Astrocyte (in vitro differentiated cells and primary cell): Measurements from ENCODE around the gene SLC16A1. TPM values are rescaled to one million over a fixed set of nuclear protein-coding genes. Genes with fewer than 3 reads are reported as not detected.

ENCODE experiments used
- DNase-seq: peaks from one replicate; pipeline ENCODE4 v3.0.0-alpha.2; 2010; ENCODE audit warnings: low read depth
- FAIRE-seq: peaks from 2 replicates; lab custom pipeline; 2011; peaks lifted over from hg19 to GRCh38; lab: Jason Lieb, UNC
- H2AFZ ChIP-seq: 2 replicates; pipeline ENCODE4 v1.6.0; 2012; ENCODE audit warnings: low read depth, low read length, inconsistent platforms
- H3K27ac ChIP-seq: 2 replicates; pipeline ENCODE4 v1.5.1; 2011; ENCODE audit warnings: low read depth, low read length, inconsistent platforms
- H3K27me3 ChIP-seq: 2 replicates; pipeline ENCODE4 v1.6.0; 2011; ENCODE audit warnings: low read length, inconsistent platforms; ENCODE audit not compliant: insufficient read depth
- H3K36me3 ChIP-seq: 2 replicates; pipeline ENCODE4 v1.5.1; 2011; ENCODE audit warnings: low read length, inconsistent platforms; ENCODE audit not compliant: insufficient read depth
- H3K4me1 ChIP-seq: 2 replicates; pipeline ENCODE4 v1.5.1; 2011; ENCODE audit warnings: low read length, inconsistent platforms; ENCODE audit not compliant: insufficient read depth
- H3K4me2 ChIP-seq: 2 replicates; pipeline ENCODE4 v1.6.0; 2012; ENCODE audit warnings: low read length, inconsistent platforms
- H3K4me3 ChIP-seq: 2 replicates; pipeline ENCODE4 v1.5.1; 2011; ENCODE audit warnings: low read depth, mild to moderate bottlenecking, low read length, inconsistent platforms; ENCODE audit not compliant: insufficient read depth
- H3K79me2 ChIP-seq: 2 replicates; pipeline ENCODE4 v1.6.0; 2012; ENCODE audit warnings: mild to moderate bottlenecking, low read length, inconsistent platforms; ENCODE audit not compliant: insufficient read depth
- H3K9ac ChIP-seq: 2 replicates; pipeline ENCODE4 v1.6.0; 2012; ENCODE audit warnings: mild to moderate bottlenecking, low read length, inconsistent platforms
- H3K9me3 ChIP-seq: 2 replicates; pipeline ENCODE4 v1.5.1; 2012; ENCODE audit warnings: low read depth, mild to moderate bottlenecking, low read length, inconsistent platforms; ENCODE audit not compliant: insufficient read depth
- H4K20me1 ChIP-seq: 2 replicates; pipeline ENCODE4 v1.6.0; 2012; ENCODE audit warnings: low read length, inconsistent platforms; ENCODE audit not compliant: insufficient read depth
- H3K27ac Mint-ChIP-seq: one replicate; pipeline ENCODE4 v1.8.0; 2021; ENCODE audit warnings: mild to moderate bottlenecking, mixed read lengths; ENCODE audit not compliant: unreplicated experiment
- H3K27me3 Mint-ChIP-seq: one replicate; pipeline ENCODE4 v1.8.0; 2021; ENCODE audit warnings: low read depth, mixed read lengths; ENCODE audit not compliant: unreplicated experiment
- H3K36me3 Mint-ChIP-seq: one replicate; pipeline ENCODE4 v1.8.0; 2021; ENCODE audit warnings: low read depth, mixed read lengths; ENCODE audit not compliant: unreplicated experiment
- H3K4me1 Mint-ChIP-seq: one replicate; pipeline ENCODE4 v1.8.0; 2021; ENCODE audit warnings: low read depth, mixed read lengths; ENCODE audit not compliant: unreplicated experiment
- H3K4me3 Mint-ChIP-seq: one replicate; pipeline ENCODE4 v1.8.0; 2021; ENCODE audit warnings: mild to moderate bottlenecking, moderate library complexity, mixed read lengths; ENCODE audit not compliant: unreplicated experiment
- H3K9me3 Mint-ChIP-seq: one replicate; pipeline ENCODE4 v1.8.0; 2021; ENCODE audit warnings: mild to moderate bottlenecking, mixed read lengths; ENCODE audit not compliant: unreplicated experiment
- CTCF ChIP-seq: IDR thresholded peaks from 2 replicates; pipeline ENCODE4 v1.5.1; 2011; ENCODE audit warnings: low read depth, mild to moderate bottlenecking, inconsistent platforms, low read length, moderate library complexity; ENCODE audit not compliant: insufficient read depth
- EZH2 ChIP-seq: IDR thresholded peaks from 2 replicates; pipeline ENCODE4 v1.6.1; 2012; ENCODE audit warnings: mild to moderate bottlenecking, low read length, inconsistent platforms; ENCODE audit not compliant: insufficient read depth
- total RNA-seq: library from RNA; stranded (reverse); gene quantifications from 2 replicates; pipeline ENCODE4 v1.2.1, GENCODE V29; 2021

SLC16A1 gene
- total RNA-seq, 1 donor from 2014 or later = 153 TPM

DNA sequence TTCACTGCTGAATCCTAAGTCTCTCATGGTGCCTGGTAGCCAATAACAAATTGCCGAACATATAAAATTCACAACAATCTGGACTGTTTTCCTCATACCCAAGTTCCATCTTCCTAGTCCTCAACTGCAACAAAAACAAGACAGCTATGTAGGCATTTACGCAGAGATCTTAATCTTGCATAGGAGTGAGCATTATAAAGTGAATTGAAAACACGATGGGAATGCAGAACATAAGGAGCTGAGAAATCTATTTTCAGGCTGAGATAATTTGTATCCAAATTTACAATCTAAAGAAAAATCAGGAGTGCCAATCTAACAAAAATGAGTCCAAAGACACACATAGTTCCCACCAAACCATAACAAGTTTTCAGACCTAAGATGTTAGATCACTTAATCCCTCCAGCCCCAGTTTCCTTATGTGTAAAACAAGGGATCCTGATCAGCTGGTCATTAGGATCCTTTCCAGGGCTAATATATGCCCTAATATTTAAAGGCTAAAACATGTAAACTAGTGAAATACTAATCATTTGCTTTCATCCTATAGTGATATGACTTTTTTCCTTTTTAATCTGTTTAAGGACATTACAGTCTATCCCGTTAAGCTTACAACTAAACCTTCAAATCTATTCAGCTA, 1.9 kb downstream of the SLC16A1 start:
- no peaks in the 10 kb centered on the region for H3K36me3 Mint-ChIP-seq
- H3K4me1 ChIP-seq = peaks cover 18% of the 10 kb centered on the region
- DNase-seq = peak; percentile 45
- no peaks in the 10 kb centered on the region for H3K27me3 Mint-ChIP-seq
- no peaks in the 10 kb centered on the region for H3K27me3 ChIP-seq
- H4K20me1 ChIP-seq = peaks cover 61% of the 10 kb centered on the region
- H3K79me2 ChIP-seq = peaks cover 98% of the 10 kb centered on the region
- H3K9me3 Mint-ChIP-seq = no peaks in the 10 kb centered on the region
- no peak overlapping the region for H2AFZ ChIP-seq
- H3K27ac ChIP-seq = no peak overlapping the region
- H3K27ac Mint-ChIP-seq = peak overlapping the region; percentile 63
- peak overlapping the region; percentile 98 for H3K9ac ChIP-seq
- H3K36me3 ChIP-seq = no peaks in the 10 kb centered on the region
- no peaks in the 10 kb centered on the region for H3K9me3 ChIP-seq
- TF ChIP-seq EZH2 = no peak
- TF ChIP-seq CTCF = no peak
- no peak for FAIRE-seq
- peak overlapping the region; percentile 99 for H3K4me2 ChIP-seq
- peak overlapping the region; percentile 91 for H3K4me3 ChIP-seq
- peak overlapping the region; percentile 98 for H3K4me3 Mint-ChIP-seq
- H3K4me1 Mint-ChIP-seq = peaks cover 24% of the 10 kb centered on the region

- H2AFZ ChIP-seq = no peak overlapping the region
- no peak overlapping the region for H3K4me3 ChIP-seq
- Mint-ChIP-seq H3K36me3 (no peaks in the 10 kb centered on the region), H3K27ac (no peak overlapping the region), H3K4me1 (peaks cover 20% of the 10 kb centered on the region), H3K27me3 (no peaks in the 10 kb centered on the region), H3K4me3 (no peak overlapping the region), H3K9me3 (no peaks in the 10 kb centered on the region)
- TF ChIP-seq EZH2 = no peak
- no peak for TF ChIP-seq CTCF
- H3K79me2 ChIP-seq = peaks cover 99% of the 10 kb centered on the region
- no peak for DNase-seq
- H3K4me2 ChIP-seq = no peak overlapping the region
- H4K20me1 ChIP-seq = peaks cover 74% of the 10 kb centered on the region
- no peak for FAIRE-seq
- no peaks in the 10 kb centered on the region for H3K9me3 ChIP-seq
- H3K9ac ChIP-seq = no peak overlapping the region
- no peak overlapping the region for H3K27ac ChIP-seq
- H3K36me3 ChIP-seq = no peaks in the 10 kb centered on the region
- H3K27me3 ChIP-seq = no peaks in the 10 kb centered on the region
- peaks cover 9% of the 10 kb centered on the region for H3K4me1 ChIP-seq
These were observed 5.6 kb downstream of the SLC16A1 start for GRCh38 chr1:112950426-112950825.

- no peak for TF ChIP-seq EZH2
- TF ChIP-seq CTCF = no peak
- H3K4me1 ChIP-seq = no peaks in the 10 kb centered on the region
- no peaks in the 10 kb centered on the region for H3K36me3 ChIP-seq
- H4K20me1 ChIP-seq = peaks cover 56% of the 10 kb centered on the region
- peaks cover 95% of the 10 kb centered on the region for H3K79me2 ChIP-seq
- Mint-ChIP-seq H3K9me3 (no peaks in the 10 kb centered on the region), H3K4me3 (no peak overlapping the region), H3K4me1 (peaks cover 7% of the 10 kb centered on the region), H3K27ac (no peak overlapping the region), H3K36me3 (peaks cover 6% of the 10 kb centered on the region), H3K27me3 (no peaks in the 10 kb centered on the region)
- no peak overlapping the region for H3K9ac ChIP-seq
- no peaks in the 10 kb centered on the region for H3K27me3 ChIP-seq
- DNase-seq (no peak), FAIRE-seq (no peak)
- H3K4me2 ChIP-seq = no peak overlapping the region
- H2AFZ ChIP-seq = no peak overlapping the region
- no peak overlapping the region for H3K4me3 ChIP-seq
- no peak overlapping the region for H3K27ac ChIP-seq
- H3K9me3 ChIP-seq = no peaks in the 10 kb centered on the region
These were observed 9.3 kb downstream of the SLC16A1 start for GRCh38 chr1:112946683-112947082.
